ENCODE measurements around the gene LRG1. TPM values are rescaled to one million over a fixed set of nuclear protein-coding genes. Genes with fewer than 3 reads are reported as not detected.

The LRG1 gene
- total and polyA plus RNA-seq, 2 of the 13 experiments (the other 11 are each of a cell fraction or from before 2014, with no cell fraction given) = 12.0 to 39.3 TPM

DNA sequence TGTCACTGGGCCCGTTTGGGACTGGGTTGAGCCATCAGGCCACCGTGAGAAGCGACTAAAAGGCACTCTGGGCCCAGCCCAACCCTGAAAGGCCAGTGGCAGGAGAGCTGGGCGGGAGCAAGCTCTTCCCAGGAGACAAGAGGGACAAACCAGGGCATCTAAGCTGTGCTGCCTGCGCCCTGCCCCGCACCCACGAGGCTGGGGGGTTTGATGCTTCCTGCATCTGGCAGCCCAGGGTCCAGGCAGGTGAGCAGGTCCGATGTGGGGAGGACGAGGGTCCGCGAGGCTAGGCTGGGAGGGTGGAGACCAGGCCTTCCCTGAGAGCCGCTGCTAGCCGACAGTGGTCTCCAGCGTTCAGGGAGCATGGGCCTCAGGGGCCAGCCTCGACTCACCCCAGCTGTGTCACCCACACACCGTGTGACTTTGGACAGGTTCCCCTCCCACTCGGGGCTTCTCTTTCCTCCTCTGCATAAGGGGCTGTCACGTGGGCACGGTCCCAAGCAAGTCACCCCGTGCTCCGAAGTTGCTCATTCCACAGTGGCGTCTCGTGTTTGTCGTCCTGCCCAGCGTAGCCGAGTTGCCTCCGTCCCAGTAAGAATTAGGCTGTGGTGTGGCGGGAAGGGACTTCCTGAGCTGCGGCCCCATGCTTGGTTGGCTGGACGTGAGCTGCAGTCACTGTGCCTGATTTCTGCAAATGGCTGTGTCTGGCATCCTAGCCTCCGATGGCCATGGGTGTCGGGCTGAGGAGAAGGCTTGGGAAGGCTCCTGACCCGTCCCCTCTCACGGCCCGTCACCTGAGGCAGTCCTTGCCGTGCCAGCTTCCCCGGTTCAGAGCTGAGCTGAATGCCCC, 37.3 kb downstream of the LRG1 start:
- in situ Hi-C loops (cut with HindIII; ENCODE audit: extremely low pct_ligation_motif_present, low pct_unique_long_range_greater_than_20kb) = no loop called here
- H3K36me3 ChIP-seq (replicated peaks in 1 of 2; ENCODE audit: control insufficient read depth in 1 of 2, insufficient read depth in 2 of 2, low read length in 2 of 2) = peaks cover 8 to 28% of the 10 kb centered on the region in 2 experiments; a peak in 4 of 5 replicates
- 94% methylated on average over 21 of the region's 37 CpGs for WGBS (ENCODE audit: low lambda C conversion rate)
- ChIA-PET CTCF (ENCODE audit: low intra/inter-chr PET ratio, low total read pairs) (no interaction called here), POLR2A (no interaction called here)
- no peaks in the 10 kb centered on the region for H3K27me3 ChIP-seq (ENCODE audit: control insufficient read depth in 1 of 2, insufficient read depth in 2 of 2, low read length in 2 of 2)
- H3K9ac ChIP-seq (ENCODE audit: insufficient read depth, low read depth, low read length) = no peak overlapping the region
- FAIRE-seq = no peak
- intact Hi-C loops (cut with micrococcal nuclease; ENCODE audit: unreplicated experiment) = no loop called here
- no peaks in the 10 kb centered on the region for H4K20me1 ChIP-seq (ENCODE audit: insufficient read depth, low read length)
- no peaks in the 10 kb centered on the region for H3K9me3 ChIP-seq (ENCODE audit: low read length)
- no peaks in the 10 kb centered on the region for H3K79me2 ChIP-seq (ENCODE audit: insufficient read depth, low read length)
- TF ChIP-seq POLR2A (IDR thresholded peaks at IDR 0.05; ENCODE audit: insufficient read depth in 1 of 2, low read depth in 2 of 2, low read length in 2 of 2) (0 out of 4 replicates have a peak, but pooled peaks of 1 of the 2 experiments have one; percentile 5), AGO2 (optimal IDR thresholded peaks at IDR 0.05; ENCODE audit: low read depth, low read length) (peak; percentile 18)
- TF ChIP-seq, protein P1, sequence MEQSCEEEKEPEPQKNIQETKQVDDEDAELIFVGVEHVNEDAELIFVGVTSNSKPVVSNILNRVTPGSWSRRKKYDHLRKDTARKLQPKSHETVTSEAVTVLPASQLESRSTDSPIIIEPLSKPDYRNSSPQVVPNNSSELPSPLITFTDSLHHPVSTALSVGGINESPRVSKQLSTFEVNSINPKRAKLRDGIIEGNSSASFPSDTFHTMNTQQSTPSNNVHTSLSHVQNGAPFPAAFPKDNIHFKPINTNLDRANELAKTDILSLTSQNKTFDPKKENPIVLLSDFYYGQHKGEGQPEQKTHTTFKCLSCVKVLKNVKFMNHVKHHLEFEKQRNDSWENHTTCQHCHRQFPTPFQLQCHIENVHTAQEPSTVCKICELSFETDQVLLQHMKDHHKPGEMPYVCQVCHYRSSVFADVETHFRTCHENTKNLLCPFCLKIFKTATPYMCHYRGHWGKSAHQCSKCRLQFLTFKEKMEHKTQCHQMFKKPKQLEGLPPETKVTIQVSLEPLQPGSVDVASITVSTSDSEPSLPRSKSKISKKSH (CRISPR knock-in tag; IDR thresholded peaks at IDR 0.05; ENCODE audit: borderline replicate concordance) = no peak
- DNase-seq (ENCODE audit: low spot score) = no peak
- ATAC-seq = no peak
- no peak overlapping the region for H3K4me2 ChIP-seq (ENCODE audit: low read depth, low read length)
- H3K27ac ChIP-seq (ENCODE audit: extremely low read length, insufficient read depth, low read length) = no peak overlapping the region
- H3K4me3 ChIP-seq (replicated peaks in 1 of 3; ENCODE audit: insufficient read depth in 1 of 3, low read depth in 2 of 3, low read length in 3 of 3) = no peak overlapping the region
- BruUV-seq (replicated peaks) = no TSS peak
- no peaks in the 10 kb centered on the region for H3K4me1 ChIP-seq (ENCODE audit: insufficient read depth, low read length)
- no peak overlapping the region for H2AFZ ChIP-seq (ENCODE audit: low read length)

DNA sequence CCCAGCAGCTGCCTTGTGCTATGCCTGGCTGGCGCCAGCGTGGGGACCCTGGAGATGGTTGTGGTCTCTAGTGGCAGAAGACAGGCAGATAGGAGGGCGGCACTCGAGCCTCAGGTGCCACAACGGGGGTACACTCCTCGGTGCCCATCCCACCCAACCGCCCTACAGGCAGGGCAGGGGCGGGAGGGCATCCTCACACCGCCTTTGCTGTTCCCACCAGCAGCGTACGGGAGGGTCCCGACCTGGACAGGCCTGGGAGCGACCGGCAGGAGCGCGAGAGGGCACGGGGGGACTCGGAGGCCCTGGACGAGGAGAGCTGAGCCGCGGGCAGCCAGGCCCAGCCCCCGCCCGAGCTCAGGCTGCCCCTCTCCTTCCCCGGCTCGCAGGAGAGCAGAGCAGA, 38.1 kb downstream of the LRG1 start:
- H3K27me3 ChIP-seq (ENCODE audit: control insufficient read depth in 1 of 2, insufficient read depth in 2 of 2, low read length in 2 of 2) = no peaks in the 10 kb centered on the region
- BruUV-seq (replicated peaks) = no TSS peak
- H3K27ac ChIP-seq (ENCODE audit: extremely low read length, insufficient read depth, low read length) = no peak overlapping the region
- DNase-seq (ENCODE audit: low spot score) = no peak
- FAIRE-seq = no peak
- 94% methylated on average over 15 of the region's 25 CpGs for WGBS (ENCODE audit: low lambda C conversion rate)
- H3K4me3 ChIP-seq (replicated peaks in 1 of 3; ENCODE audit: insufficient read depth in 1 of 3, low read depth in 2 of 3, low read length in 3 of 3) = no peak overlapping the region
- H2AFZ ChIP-seq (ENCODE audit: low read length) = no peak overlapping the region
- no peak for ATAC-seq
- no peak overlapping the region for H3K9ac ChIP-seq (ENCODE audit: insufficient read depth, low read depth, low read length)
- ChIA-PET POLR2A (no interaction called here), CTCF (ENCODE audit: low intra/inter-chr PET ratio, low total read pairs) (no interaction called here)
- no peaks in the 10 kb centered on the region for H3K79me2 ChIP-seq (ENCODE audit: insufficient read depth, low read length)
- no peak overlapping the region for H3K4me2 ChIP-seq (ENCODE audit: low read depth, low read length)
- H3K4me1 ChIP-seq (ENCODE audit: insufficient read depth, low read length) = no peaks in the 10 kb centered on the region
- no peaks in the 10 kb centered on the region for H4K20me1 ChIP-seq (ENCODE audit: insufficient read depth, low read length)
- intact Hi-C loops (cut with micrococcal nuclease; ENCODE audit: unreplicated experiment) (no loop called here), in situ Hi-C loops (cut with HindIII; ENCODE audit: extremely low pct_ligation_motif_present, low pct_unique_long_range_greater_than_20kb) (no loop called here)
- TF ChIP-seq, protein P2, sequence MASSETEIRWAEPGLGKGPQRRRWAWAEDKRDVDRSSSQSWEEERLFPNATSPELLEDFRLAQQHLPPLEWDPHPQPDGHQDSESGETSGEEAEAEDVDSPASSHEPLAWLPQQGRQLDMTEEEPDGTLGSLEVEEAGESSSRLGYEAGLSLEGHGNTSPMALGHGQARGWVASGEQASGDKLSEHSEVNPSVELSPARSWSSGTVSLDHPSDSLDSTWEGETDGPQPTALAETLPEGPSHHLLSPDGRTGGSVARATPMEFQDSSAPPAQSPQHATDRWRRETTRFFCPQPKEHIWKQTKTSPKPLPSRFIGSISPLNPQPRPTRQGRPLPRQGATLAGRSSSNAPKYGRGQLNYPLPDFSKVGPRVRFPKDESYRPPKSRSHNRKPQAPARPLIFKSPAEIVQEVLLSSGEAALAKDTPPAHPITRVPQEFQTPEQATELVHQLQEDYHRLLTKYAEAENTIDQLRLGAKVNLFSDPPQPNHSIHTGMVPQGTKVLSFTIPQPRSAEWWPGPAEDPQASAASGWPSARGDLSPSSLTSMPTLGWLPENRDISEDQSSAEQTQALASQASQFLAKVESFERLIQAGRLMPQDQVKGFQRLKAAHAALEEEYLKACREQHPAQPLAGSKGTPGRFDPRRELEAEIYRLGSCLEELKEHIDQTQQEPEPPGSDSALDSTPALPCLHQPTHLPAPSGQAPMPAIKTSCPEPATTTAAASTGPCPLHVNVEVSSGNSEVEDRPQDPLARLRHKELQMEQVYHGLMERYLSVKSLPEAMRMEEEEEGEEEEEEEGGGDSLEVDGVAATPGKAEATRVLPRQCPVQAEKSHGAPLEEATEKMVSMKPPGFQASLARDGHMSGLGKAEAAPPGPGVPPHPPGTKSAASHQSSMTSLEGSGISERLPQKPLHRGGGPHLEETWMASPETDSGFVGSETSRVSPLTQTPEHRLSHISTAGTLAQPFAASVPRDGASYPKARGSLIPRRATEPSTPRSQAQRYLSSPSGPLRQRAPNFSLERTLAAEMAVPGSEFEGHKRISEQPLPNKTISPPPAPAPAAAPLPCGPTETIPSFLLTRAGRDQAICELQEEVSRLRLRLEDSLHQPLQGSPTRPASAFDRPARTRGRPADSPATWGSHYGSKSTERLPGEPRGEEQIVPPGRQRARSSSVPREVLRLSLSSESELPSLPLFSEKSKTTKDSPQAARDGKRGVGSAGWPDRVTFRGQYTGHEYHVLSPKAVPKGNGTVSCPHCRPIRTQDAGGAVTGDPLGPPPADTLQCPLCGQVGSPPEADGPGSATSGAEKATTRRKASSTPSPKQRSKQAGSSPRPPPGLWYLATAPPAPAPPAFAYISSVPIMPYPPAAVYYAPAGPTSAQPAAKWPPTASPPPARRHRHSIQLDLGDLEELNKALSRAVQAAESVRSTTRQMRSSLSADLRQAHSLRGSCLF (CRISPR knock-in tag; IDR thresholded peaks at IDR 0.05; ENCODE audit: borderline replicate concordance) = no peak
- TF ChIP-seq RBFOX2 (IDR thresholded peaks at IDR 0.05; ENCODE audit: low read depth, low read length) = peak; percentile 46; the same call in 1 of the 2 replicates
- H3K36me3 ChIP-seq (replicated peaks in 1 of 2; ENCODE audit: control insufficient read depth in 1 of 2, insufficient read depth in 2 of 2, low read length in 2 of 2) = peaks cover 11 to 31% of the 10 kb centered on the region in 2 experiments; a peak in 4 of 5 replicates
- no peaks in the 10 kb centered on the region for H3K9me3 ChIP-seq (ENCODE audit: low read length)
